LoVo (cell line): ENCODE results near the gene SEMA5A.

Experiments
- DNase-seq: peaks from one replicate; pipeline ENCODE4 v3.0.0-alpha.2; 2016; ENCODE audit warnings: low spot score

Gene SEMA5A, protein sequence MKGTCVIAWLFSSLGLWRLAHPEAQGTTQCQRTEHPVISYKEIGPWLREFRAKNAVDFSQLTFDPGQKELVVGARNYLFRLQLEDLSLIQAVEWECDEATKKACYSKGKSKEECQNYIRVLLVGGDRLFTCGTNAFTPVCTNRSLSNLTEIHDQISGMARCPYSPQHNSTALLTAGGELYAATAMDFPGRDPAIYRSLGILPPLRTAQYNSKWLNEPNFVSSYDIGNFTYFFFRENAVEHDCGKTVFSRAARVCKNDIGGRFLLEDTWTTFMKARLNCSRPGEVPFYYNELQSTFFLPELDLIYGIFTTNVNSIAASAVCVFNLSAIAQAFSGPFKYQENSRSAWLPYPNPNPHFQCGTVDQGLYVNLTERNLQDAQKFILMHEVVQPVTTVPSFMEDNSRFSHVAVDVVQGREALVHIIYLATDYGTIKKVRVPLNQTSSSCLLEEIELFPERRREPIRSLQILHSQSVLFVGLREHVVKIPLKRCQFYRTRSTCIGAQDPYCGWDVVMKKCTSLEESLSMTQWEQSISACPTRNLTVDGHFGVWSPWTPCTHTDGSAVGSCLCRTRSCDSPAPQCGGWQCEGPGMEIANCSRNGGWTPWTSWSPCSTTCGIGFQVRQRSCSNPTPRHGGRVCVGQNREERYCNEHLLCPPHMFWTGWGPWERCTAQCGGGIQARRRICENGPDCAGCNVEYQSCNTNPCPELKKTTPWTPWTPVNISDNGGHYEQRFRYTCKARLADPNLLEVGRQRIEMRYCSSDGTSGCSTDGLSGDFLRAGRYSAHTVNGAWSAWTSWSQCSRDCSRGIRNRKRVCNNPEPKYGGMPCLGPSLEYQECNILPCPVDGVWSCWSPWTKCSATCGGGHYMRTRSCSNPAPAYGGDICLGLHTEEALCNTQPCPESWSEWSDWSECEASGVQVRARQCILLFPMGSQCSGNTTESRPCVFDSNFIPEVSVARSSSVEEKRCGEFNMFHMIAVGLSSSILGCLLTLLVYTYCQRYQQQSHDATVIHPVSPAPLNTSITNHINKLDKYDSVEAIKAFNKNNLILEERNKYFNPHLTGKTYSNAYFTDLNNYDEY

DNA sequence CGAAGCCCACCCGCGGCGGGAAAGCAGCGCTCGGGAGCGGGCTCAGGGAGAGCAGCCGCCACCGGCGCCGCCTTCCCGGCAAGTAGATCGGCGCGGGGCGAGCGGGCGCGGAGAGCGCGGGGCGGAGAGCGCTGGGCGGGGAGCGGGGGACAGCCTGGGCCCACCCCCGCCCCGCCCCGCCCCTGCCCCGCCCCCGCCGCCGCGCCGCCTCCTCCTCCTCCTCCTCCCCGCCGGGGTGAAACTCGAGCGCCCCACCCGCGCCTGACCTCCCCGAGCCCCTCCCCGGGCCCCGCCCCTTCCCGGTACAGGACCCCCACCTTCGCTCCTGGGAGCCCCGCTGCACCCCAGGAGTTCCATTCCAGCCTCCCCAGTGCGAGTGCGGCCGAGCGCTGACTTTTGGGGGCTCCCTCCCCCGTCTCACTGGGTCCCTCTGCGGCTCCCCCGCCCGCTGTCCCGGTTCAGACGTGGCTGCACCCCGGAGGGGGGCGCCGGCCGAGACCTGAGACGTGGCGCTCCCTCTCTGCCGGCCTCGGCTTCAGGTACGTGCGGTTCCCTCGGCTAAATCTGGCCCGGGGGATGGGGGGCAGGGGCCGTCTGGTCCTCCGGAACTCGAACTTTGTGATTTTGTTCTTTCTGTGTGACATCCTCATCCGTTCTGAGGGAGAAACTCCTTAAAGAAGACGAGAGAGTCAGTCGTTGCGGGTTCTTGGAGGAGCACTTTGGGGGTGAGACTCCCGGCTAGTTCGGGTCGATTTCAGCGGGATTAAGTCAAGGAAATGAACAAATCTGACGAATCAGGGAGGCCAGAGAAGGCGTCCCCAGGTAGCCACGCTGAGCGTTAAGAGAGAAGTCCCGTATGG is at the start of gene SEMA5A:
SEMA5A (minus strand) TSS at position 84 of the 860 bp plus-strand sequence. CDS start 166,129 bp downstream, outside the sequence.
- DNase-seq, result peak; percentile 63

DNA sequence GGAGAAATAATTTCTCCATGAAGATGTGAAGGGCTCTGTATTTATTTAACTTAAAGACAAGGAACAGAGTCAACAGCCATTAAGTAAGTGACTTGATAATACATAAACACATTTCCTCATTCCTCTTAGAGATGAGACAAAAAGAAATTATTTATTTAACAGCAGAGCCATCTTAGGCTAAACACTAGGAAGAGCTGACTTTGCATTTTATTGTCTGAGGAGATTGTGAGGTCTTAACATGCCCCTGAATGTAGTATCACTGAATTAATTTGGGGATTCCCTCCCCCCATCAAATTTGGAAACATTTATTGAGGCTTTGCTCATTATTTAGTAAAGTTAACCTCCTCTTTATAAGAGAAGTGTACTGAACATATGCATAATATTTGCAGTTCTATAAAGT is 49.0 kb upstream of the SEMA5A start:
- no peak for DNase-seq

DNA sequence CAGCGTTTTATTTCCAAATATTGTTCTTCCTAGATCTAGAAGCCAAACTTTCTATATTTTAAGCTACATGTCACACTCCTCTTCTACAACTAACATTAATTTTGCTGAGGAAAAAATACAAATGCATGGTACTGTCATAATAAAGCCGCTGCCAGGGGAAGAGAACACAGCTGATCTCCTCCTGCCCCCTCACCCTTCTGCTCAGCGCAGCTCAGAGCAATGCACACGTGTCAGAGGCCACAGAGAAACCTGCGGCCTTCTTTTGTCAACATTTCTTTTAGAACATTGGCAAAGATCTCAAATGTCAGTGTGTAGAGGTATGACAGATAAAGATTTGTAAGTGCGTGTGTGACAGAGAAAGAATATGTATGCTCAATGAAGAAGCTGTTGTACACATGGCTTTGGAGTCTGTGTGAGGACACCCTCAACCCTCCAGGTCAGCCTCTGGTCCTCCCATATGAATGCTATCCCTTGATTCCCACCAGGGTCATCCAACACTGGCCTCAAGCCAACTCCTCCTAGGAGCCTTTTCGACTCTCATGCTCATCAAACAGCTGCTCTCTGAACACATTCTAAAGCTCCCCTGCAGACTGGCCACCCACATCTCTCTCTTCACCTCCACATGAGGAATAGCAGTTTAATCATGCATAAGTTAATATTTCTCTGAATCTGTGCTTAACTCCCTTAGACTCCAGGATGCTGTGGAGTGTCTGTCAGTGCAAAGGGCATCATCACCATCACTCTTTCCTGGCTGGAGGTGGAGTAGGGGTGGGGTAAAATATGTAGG is 43.4 kb upstream of the SEMA5A start:
- no peak for DNase-seq

DNA sequence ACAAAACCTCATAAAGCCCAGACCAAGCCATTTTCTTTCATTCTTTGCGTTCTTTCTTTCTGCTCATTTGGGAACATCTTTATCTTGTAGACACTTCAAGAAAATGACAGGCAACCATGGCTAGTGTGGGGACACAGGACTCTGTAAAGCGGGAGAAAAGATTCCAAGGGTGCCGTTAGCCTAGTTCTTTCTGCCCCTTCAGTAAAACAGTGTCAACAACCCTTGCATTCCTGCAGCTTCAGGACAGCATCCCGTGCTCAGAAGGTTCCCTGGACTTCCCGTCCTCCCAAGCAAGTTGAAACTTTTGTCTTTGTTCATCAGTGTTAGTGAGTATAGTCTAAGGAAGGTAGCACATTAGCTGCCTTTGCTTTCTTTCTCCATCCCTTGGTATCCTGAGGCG is 42.4 kb upstream of the SEMA5A start:
- no peak for DNase-seq

DNA sequence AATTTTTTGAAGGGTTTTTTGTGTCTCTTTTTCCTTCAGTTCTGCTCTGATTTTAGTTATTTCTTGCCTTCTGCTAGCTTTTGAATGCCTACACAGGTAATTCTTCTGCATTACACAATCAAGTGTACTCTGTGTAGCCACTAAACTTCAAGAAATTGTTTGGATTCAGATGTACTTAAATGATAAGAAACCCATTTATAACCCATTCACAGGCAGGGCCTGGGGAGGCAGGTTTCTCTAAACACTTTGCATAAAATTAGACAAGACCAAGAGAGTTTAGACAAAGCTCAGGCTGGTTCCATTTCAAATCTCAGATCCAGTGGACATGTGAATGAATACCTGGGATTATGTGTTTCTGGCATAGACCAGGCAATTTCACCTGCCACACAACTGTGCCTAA is 41.3 kb upstream of the SEMA5A start:
- DNase-seq, result no peak

DNA sequence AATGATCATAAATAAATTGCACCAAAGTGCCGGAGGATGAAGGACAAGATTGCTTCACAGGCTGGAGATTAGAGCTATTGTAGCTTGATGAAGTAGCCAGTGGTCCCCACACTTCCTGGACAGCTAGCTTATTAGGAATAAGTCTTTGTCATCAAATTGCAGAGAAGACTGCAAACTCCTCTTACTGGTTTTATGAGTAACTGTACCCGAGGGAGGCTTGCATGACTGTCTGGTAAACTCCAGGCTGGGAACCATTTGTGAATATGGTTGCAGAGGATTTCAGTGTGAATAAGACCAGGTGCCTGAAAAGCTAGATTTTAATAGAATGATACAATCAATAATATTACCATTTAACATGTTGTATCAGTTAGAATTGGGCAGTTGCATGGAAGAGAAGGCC is 36.5 kb upstream of the SEMA5A start:
- DNase-seq, result no peak

DNA sequence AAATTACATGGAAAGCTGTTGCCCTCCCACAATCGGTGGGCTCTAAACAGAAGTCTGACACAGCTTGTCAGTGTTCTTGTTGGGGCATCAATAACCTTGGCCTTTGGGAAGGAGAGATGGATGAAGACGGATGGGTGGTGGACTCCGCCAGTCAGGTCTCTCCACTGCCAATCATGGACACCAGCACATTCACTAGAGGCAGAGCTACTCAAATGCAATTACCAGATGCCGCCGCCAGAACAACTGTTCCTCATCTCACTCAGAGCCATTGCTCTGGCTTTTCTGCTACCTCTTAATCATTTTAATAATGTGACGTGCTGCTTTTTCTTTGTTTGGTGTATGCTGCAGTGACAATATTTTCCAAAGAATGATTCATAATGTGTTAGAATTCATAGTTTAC is 27.9 kb upstream of the SEMA5A start:
- DNase-seq, result no peak

DNA sequence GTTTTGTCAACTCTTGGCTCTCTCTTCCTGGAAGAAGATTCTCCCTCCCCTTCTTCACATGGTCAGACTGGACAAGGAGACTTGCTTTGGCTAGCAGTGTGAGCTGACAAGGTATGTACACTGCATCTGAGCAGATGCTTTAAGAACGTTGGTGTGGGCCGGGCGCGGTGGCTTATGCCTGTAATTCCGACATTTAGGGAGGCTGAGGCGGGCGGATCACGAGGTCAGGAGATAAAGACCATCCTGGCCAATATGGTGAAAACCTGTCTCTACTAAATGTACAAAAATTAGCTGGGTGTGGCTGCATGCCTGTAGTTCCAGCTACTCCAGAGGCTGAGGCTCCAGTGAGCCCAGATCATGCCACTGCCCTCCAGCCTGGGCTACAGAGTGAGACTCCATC is 26.4 kb upstream of the SEMA5A start:
- no peak for DNase-seq

DNA sequence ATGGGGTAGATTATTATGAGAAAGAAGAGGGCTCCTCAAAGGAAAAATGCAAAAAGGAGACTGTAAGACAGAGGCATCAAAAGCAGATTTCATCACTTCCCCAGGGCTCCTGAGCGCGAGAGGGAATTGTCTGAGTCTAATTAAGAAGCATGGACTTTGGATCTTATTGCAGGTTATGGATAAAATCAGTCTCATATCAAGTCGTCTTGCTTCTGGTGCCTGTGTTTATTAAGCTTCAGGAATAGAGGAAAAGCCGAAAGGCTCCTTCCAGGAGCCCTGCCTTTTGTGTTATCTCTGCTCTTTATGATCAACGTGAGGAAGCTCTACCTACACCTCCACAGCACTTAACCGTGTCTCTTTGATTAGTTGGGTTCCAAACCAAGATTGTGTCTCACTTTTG is 25.0 kb upstream of the SEMA5A start:
- no peak for DNase-seq

DNA sequence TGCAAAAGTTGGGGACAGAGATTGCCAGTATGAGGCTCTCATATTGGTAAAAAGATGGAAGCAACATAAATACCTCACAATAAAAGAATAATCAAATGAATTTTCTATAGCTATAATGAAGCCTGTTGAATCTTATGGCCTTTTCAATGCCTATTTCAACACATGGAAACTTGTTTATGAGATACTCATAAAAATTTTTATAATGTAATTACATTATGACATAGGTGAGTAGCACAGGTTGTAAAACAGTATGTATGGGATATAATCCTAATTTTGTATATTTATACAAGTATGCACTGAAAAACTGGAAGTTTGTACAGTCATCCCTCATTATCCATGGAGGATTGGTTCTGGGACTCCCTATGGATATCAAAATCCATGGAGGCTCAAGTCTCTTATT is 21.2 kb upstream of the SEMA5A start:
- DNase-seq, result no peak

DNA sequence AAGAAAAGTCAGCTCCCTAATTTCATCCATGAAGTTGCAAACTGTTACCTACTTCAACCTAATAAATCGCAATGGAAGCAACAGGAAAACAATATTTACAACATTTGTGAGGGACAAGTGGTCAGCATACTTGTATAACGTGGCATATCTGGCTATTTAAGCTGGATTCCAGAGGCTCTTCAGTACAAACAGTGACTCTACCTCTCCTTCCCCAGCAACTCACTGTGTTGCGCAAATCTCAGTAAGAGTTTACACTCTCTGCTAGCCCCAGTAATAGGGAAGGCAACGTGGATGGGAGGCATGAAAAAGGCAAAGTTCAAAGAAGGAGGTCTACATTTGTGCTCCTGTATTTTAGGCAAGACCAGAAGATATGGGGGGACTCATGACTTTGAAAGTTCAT is 18.9 kb upstream of the SEMA5A start:
- no peak for DNase-seq

DNA sequence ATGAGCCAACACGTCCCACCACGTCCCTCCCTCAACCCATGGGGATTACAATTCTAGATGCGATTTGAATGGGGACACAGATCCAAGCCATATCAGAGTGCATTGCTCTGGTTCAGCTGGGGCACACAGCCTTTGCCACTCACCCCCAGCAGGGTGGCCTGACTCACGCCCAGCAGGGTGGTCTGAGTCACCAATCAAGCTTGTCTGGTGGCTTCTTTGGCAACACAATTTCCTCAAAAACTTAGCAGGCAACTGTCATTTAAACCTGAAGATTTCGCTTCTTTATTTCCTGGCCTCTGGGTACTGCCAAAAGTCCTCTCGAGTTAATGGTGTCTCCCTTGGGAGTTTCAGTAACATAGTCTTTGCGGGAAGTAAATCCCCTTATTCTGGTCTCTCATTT is 16.3 kb upstream of the SEMA5A start:
- peak; percentile 90 for DNase-seq

DNA sequence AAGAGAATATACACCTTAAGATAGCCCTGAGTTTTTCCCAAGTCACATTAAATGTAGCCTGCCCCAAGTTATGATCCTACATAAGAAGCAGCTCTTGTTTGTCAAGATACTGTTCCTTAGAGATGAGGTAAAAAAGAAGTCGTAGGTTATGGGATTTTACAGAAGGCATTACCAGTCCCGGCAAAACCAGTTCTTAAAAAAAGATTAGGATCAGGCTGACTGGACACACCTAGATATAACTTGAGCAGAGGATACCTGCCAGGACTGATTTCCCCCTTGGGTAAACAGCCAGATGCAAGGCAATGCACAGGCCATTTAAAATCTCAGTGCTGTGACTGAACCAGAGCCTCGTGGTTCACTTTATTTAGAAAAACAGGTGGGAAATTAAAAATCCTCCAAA is 14.1 kb upstream of the SEMA5A start:
- DNase-seq, result peak; percentile 49

DNA sequence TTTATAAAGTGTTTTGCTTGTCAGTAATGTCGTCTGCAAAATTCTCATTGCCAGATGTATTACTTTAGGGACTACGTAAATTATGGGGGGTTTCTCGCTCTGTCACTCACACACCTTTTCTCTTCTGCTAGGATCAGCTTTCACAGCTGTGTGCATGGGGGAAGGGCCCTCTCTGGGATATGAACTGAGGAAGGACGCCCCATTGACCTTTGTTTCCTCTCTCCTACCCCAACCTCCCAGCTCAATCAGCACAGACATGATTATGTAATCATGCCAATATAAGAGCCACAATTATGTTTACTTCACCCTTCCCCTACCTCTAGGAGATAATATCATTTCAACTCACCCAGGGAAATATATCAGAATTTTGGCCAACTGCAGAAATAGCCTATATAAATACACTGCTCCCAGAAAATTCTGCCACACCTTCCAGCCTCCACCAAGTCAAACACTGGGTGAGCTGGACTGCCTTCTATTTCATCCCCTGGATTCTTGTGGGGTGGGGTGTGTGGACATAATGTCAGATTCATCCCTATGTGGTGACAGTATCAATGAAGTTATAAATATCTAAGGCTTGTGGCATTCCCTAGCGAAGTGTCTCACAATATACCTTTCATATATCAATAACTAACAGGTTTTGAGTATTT is 12.6 kb upstream of the SEMA5A start:
- peak; percentile 47 for DNase-seq

DNA sequence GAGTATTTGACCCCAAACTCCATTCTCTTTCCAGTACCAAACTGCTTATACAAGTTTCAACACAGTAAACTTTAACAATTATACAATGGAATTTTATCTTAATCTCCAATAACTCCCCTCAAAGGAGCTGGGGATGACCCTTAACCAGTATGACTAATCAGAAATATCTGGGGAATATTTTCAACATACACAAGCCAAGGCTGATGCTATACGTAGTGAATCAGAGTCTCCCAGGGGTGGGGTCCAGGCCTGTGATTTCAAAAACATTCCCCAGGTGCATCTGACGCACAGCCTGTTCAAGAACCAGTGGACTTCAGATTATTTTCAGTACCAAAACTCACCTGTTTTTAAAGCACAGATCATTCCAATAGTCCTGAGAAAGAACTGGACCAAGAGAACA is 11.8 kb upstream of the SEMA5A start:
- peak; percentile 65 for DNase-seq

DNA sequence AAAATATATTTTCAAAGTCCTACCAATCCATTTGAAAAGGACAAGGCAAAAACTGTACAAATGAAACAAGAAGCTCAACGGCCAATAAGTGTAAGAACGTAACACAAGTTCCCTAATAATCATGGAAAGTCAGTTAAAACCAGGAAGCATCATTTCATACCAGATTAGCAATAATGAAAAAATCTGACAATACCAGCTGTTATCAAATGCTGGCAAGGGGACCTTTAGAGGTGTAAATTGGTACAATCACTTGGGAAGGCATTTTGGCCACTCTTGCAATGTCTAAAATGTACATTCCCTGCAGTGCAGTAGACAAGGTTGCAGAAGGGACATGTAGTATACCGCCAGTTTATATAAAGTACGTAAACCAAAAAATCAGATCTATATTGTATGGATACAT is 10.1 kb upstream of the SEMA5A start:
- DNase-seq, result no peak

DNA sequence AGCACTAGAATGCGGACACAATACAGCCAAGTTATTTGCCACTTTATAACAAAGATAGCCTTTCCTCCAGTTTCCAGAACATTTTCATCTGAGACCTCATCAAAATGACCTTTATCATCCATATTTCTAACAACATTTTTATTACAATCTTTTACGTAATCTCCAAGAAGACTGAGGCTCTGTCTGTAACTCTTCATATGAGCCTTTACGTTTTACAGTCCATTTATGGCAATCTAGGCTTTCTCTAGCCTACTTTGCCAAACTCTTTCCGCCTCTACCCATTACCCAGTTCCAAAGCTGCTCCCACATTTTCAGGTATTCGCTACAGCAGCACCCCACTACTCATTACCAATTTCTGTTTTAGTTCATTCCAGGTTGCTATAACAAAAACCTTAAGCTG is 8.2 kb upstream of the SEMA5A start:
- peak; percentile 35 for DNase-seq

DNA sequence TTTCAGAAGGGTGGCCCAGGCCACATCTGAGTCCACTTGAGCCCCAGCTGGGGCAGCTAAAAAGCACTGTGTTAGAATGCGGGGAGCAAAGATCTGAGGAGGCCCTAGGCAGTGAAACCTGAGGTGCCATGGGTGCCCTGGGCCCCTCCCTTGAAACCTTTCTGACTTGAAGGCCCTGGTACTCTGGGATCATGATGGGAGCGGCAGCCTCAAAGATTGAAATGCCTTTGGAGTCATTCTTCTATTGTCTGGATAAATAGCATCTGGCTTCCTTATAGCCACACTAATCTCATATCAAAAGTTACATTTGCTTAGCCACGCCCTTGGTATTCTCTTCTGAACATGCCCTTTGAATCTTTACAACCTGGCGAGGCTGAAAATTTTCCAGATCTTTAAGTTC is 7.7 kb upstream of the SEMA5A start:
- DNase-seq, result peak; percentile 85

DNA sequence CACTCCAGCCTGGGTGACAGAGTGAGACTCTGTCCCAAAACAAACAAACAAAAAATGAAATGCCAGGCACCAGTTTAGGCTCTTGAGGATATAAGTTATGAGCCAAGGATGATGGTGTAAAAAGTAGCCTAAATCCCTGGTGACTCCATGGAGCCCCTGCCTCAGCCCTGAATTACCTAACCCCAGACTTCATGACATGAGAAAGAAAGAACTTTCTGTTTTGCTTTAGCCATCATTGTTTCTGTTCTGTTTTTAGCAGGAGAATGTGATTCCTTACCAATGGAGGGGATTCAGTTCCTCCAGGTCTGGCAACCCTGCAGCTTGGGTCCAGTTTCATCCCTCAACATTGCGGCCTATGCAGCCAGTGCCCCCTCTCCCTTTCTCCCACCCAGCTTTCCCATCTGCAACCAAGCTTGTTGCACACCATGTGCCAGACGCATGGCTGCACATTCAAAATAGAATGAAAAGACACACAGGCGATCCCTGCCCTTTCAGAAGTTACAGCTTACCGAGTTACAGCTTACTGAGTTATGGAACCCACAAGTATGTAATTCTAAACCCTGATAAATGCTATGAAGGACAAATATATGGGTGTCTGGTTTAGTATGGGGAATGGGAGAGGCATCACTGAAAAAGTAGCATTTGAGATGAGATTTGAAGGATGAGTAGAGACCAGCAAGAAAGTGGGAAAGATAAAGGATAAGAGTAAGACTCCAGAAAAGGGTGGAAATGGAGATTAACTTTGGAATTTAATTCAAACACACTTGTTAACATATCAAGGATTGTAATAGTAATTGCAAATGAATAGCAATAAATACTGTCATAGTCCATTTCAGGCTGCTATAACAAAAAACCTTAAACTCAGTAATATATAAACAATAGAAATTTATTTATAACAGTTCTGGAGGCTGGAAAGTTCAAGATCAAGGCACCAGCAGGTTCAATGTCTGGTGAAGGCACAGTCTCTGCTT is 6.0 kb upstream of the SEMA5A start:
- DNase-seq, result no peak
